ENCODE measurements around the gene ABCB11. TPM values are rescaled to one million over a fixed set of nuclear protein-coding genes. Genes with fewer than 3 reads are reported as not detected.
"Not testable (repeated sequence)": the region's sequence is repeated elsewhere in the genome, so short reads cannot be mapped to it uniquely, and the experiment has no call there.

Gene ABCB11
- total RNA-seq, 1 experiment from 2014 or later: not detected

GRCh38 chr2:168934826-168935225 is 96.3 kb downstream of the ABCB11 start:
- no peak for DNase-seq (ENCODE audit: low read depth)

GRCh38 chr2:168932174-168932573 is 99.0 kb downstream of the ABCB11 start:
- DNase-seq (ENCODE audit: low read depth): not testable (repeated sequence)

- DNase-seq (ENCODE audit: low read depth): no peak
Measured at GRCh38 chr2:168930242-168930641, 100.9 kb downstream of the ABCB11 start.

GRCh38 chr2:168929031-168929430 is 102.1 kb downstream of the ABCB11 start:
- no peak for DNase-seq (ENCODE audit: low read depth)

- no peak for DNase-seq (ENCODE audit: low read depth)
Measured at GRCh38 chr2:168928113-168928831, 102.9 kb downstream of the ABCB11 start.

- DNase-seq (ENCODE audit: low read depth): no peak
Measured at GRCh38 chr2:168926621-168927386, 104.3 kb downstream of the ABCB11 start.

GRCh38 chr2:168920504-168921157 is 110.5 kb downstream of the ABCB11 start:
- DNase-seq (ENCODE audit: low read depth): peak; percentile 38

- no peak for DNase-seq (ENCODE audit: low read depth)
Measured at GRCh38 chr2:168916331-168916675, 114.8 kb downstream of the ABCB11 start.

GRCh38 chr2:168915441-168916330 is 115.4 kb downstream of the ABCB11 start:
- no peak for DNase-seq (ENCODE audit: low read depth)

GRCh38 chr2:168913495-168913894 is 117.6 kb downstream of the ABCB11 start:
- DNase-seq (ENCODE audit: low read depth): no peak

GRCh38 chr2:168912901-168913369 is 118.2 kb downstream of the ABCB11 start:
- peak; percentile 10 for DNase-seq (ENCODE audit: low read depth)

GRCh38 chr2:168912466-168912865 is 118.7 kb downstream of the ABCB11 start:
- no peak for DNase-seq (ENCODE audit: low read depth)

- no peak for DNase-seq (ENCODE audit: low read depth)
Measured at GRCh38 chr2:168910330-168910729, 120.8 kb downstream of the ABCB11 start.

GRCh38 chr2:168907940-168908662 is 123.0 kb downstream of the ABCB11 start:
- no peak for DNase-seq (ENCODE audit: low read depth)

- no peak for DNase-seq (ENCODE audit: low read depth)
Measured at GRCh38 chr2:168904358-168904757, 126.8 kb downstream of the ABCB11 start.

GRCh38 chr2:168903888-168904287 is 127.2 kb downstream of the ABCB11 start:
- no peak for DNase-seq (ENCODE audit: low read depth)

GRCh38 chr2:168901003-168901402 is 130.1 kb downstream of the ABCB11 start, which contains the start of gene G6PC2:
Gene G6PC2, plus strand, starts transcription at chr2:168901291. Its CDS starts 41 bp downstream, at chr2:168901332.
- no peak for DNase-seq (ENCODE audit: low read depth)

- no peak for DNase-seq (ENCODE audit: low read depth)
Measured at GRCh38 chr2:168897449-168897848, 133.7 kb downstream of the ABCB11 start.

- no peak for DNase-seq (ENCODE audit: low read depth)
Measured at GRCh38 chr2:168896783-168897182, 134.3 kb downstream of the ABCB11 start.

- no peak for DNase-seq (ENCODE audit: low read depth)
Measured at GRCh38 chr2:168895771-168896170, 135.4 kb downstream of the ABCB11 start.

Measured in HT1080 (cell line).